H9 (cell line): ENCODE measurements around the gene SETD1A. TPM values are rescaled to one million over a fixed set of nuclear protein-coding genes. Genes with fewer than 3 reads are reported as not detected.

Experiments used
- DNase-seq: peaks from one replicate; pipeline ENCODE4 v3.0.0-alpha.2; 2017
- H2AFZ ChIP-seq: one replicate; pipeline ENCODE4 v1.6.1; 2013; ENCODE audit warnings: mild to moderate bottlenecking, low read length, control low read depth, moderate library complexity
- H2AK5ac ChIP-seq: 2 replicates; pipeline ENCODE4 v1.6.1; 2013; ENCODE audit warnings: low read length, control low read depth, mixed read lengths; ENCODE audit not compliant: insufficient read length
- H2BK120ac ChIP-seq: one replicate; pipeline ENCODE4 v1.6.1; 2013; ENCODE audit warnings: low read depth, mild to moderate bottlenecking, low read length, control low read depth, inconsistent platforms; ENCODE audit not compliant: poor library complexity, severe bottlenecking
- H2BK12ac ChIP-seq: 2 replicates; pipeline ENCODE4 v1.6.1; 2013; ENCODE audit warnings: low read length, control low read depth, mixed read lengths, low read depth; ENCODE audit not compliant: insufficient read length
- H2BK15ac ChIP-seq: 2 replicates; pipeline ENCODE4 v1.6.1; 2013; ENCODE audit warnings: low read depth, low read length, control low read depth
- H2BK20ac ChIP-seq: one replicate; pipeline ENCODE4 v1.6.1; 2013; ENCODE audit warnings: low read depth, mild to moderate bottlenecking, low read length, control low read depth, inconsistent platforms; ENCODE audit not compliant: poor library complexity, severe bottlenecking
- H2BK5ac ChIP-seq: 2 replicates; pipeline ENCODE4 v1.6.1; 2013; ENCODE audit warnings: low read length, control low read depth, mixed read lengths; ENCODE audit not compliant: insufficient read length
- H3K14ac ChIP-seq: 2 replicates; pipeline ENCODE4 v1.6.1; 2013; ENCODE audit warnings: low read length, control low read depth; ENCODE audit not compliant: insufficient read depth
- H3K18ac ChIP-seq: 2 replicates; pipeline ENCODE4 v1.6.1; 2013; ENCODE audit warnings: low read depth, mild to moderate bottlenecking, mixed read lengths, low read length, control low read depth; ENCODE audit not compliant: insufficient read length
- H3K23ac ChIP-seq: 2 replicates; pipeline ENCODE4 v1.6.1; 2013; ENCODE audit warnings: low read length, control low read depth, mixed read lengths, low read depth; ENCODE audit not compliant: insufficient read length
- H3K23me2 ChIP-seq: 2 replicates; pipeline ENCODE4 v1.6.1; 2013; ENCODE audit warnings: low read depth, mild to moderate bottlenecking, mixed read lengths, low read length, control low read depth; ENCODE audit not compliant: insufficient read length, poor library complexity, severe bottlenecking
- H3K27ac ChIP-seq: 2 replicates; pipeline ENCODE4 v1.5.1; 2013; ENCODE audit warnings: low read length, control low read depth, mixed read lengths, low read depth; ENCODE audit not compliant: insufficient read length
- H3K27me3 ChIP-seq: 2 replicates; pipeline ENCODE4 v1.6.1; 2013; ENCODE audit warnings: low read length, control low read depth, inconsistent platforms; ENCODE audit not compliant: insufficient read depth
- H3K4ac ChIP-seq: 2 replicates; pipeline ENCODE4 v1.6.1; 2013; ENCODE audit warnings: low read depth, mild to moderate bottlenecking, control low read depth, inconsistent platforms, low read length, moderate library complexity
- H3K4me1 ChIP-seq: 2 replicates; pipeline ENCODE4 v1.6.1; 2013; ENCODE audit warnings: low read length, control low read depth, inconsistent platforms; ENCODE audit not compliant: insufficient read depth
- H3K4me2 ChIP-seq: 2 replicates; pipeline ENCODE4 v1.6.1; 2013; ENCODE audit warnings: low read length, control low read depth, mixed read lengths; ENCODE audit not compliant: insufficient read length, insufficient read depth
- H3K56ac ChIP-seq: 2 replicates; pipeline ENCODE4 v1.6.1; 2013; ENCODE audit warnings: low read depth, mild to moderate bottlenecking, mixed read lengths, low read length, control low read depth; ENCODE audit not compliant: insufficient read length
- H3K79me1 ChIP-seq: 2 replicates; pipeline ENCODE4 v1.6.1; 2013; ENCODE audit warnings: low read depth, mild to moderate bottlenecking, moderate library complexity, low read length, control low read depth, inconsistent platforms; ENCODE audit not compliant: insufficient read depth, poor library complexity, severe bottlenecking
- H3K79me2 ChIP-seq: 2 replicates; pipeline ENCODE4 v1.6.1; 2013; ENCODE audit warnings: low read length, control low read depth, inconsistent platforms; ENCODE audit not compliant: insufficient read depth
- H3K9ac ChIP-seq: 2 replicates; pipeline ENCODE4 v1.6.1; 2013; ENCODE audit warnings: low read length, control low read depth, mixed read lengths; ENCODE audit not compliant: insufficient read length; ENCODE audit errors: extremely low read depth
- H3K9me3 ChIP-seq: one replicate; pipeline ENCODE4 v1.6.1; 2013; ENCODE audit warnings: low read depth, low read length, inconsistent platforms; ENCODE audit not compliant: control insufficient read depth
- H3T11ph ChIP-seq: one replicate; pipeline ENCODE4 v1.6.1; 2013; ENCODE audit warnings: mild to moderate bottlenecking, low read length, control low read depth, inconsistent platforms
- H4K20me1 ChIP-seq: one replicate; pipeline ENCODE4 v1.6.1; 2013; ENCODE audit not compliant: control insufficient read depth, insufficient read length, insufficient read depth
- H4K5ac ChIP-seq: 2 replicates; pipeline ENCODE4 v1.6.1; 2013; ENCODE audit warnings: low read depth, mild to moderate bottlenecking, mixed read lengths, low read length, control low read depth; ENCODE audit not compliant: insufficient read length
- H4K8ac ChIP-seq: replicated peaks from 2 replicates; pipeline ENCODE4 v1.6.1; 2013; ENCODE audit warnings: low read length, control low read depth, mixed read lengths, low read depth; ENCODE audit not compliant: insufficient read length
- H4K91ac ChIP-seq: 2 replicates; pipeline ENCODE4 v1.6.1; 2013; ENCODE audit warnings: low read depth, mild to moderate bottlenecking, moderate library complexity, mixed read lengths, low read length, control low read depth; ENCODE audit not compliant: insufficient read length
- H3K27ac Mint-ChIP-seq, 3 experiments: 2 replicates in 2 of 3; 3 replicates in 1 of 3; pipeline ENCODE4 v1.8.0; 2020 to 2021; ENCODE audit warnings: mixed read lengths in 3 of 3, mild to moderate bottlenecking in 1 of 3, moderate library complexity in 1 of 3
- H3K27me3 Mint-ChIP-seq: 2 replicates; pipeline ENCODE4 v1.8.0; 2021; ENCODE audit warnings: low read depth, mild to moderate bottlenecking, moderate library complexity, mixed read lengths
- H3K36me3 Mint-ChIP-seq, 3 experiments: 2 replicates in 2 of 3; 3 replicates in 1 of 3; pipeline ENCODE4 v1.8.0; 2020 to 2021; ENCODE audit warnings: low read depth in 3 of 3, mixed read lengths in 3 of 3; ENCODE audit not compliant: insufficient read depth in 1 of 3
- H3K4me1 Mint-ChIP-seq, 2 experiments: 2 replicates each; pipeline ENCODE4 v1.8.0; 2020; ENCODE audit warnings: mixed read lengths in 2 of 2
- H3K4me3 Mint-ChIP-seq, 2 experiments: 2 replicates in 1 of 2; 3 replicates in 1 of 2; pipeline ENCODE4 v1.8.0; 2020 to 2021; ENCODE audit warnings: mild to moderate bottlenecking in 2 of 2, mixed read lengths in 2 of 2, moderate library complexity in 1 of 2
- H3K9me3 Mint-ChIP-seq, 2 experiments: 2 replicates in 1 of 2; 3 replicates in 1 of 2; pipeline ENCODE4 v1.8.0; 2020; ENCODE audit warnings: mild to moderate bottlenecking in 2 of 2, mixed read lengths in 2 of 2, moderate library complexity in 1 of 2
- CTCF ChIP-seq: fragments of 200-600 bp; sonication (generic); conservative IDR thresholded peaks from 3 replicates; pipeline ENCODE4 v1.8.0; 2021; ENCODE audit warnings: antibody characterized with exemption, mild to moderate bottlenecking
- WGBS: extraction: QIAGEN DNeasy Blood & Tissue Kit; methylation state at CpG from one replicate; pipeline ENCODE4 v1.1.7; 2013; ENCODE audit warnings: missing lambda C conversion rate, low lambda C conversion rate, mixed read lengths; ENCODE audit not compliant: insufficient read length; ENCODE audit errors: extremely low coverage; 5-methylcytosine and 5-hydroxymethylcytosine counted together
- total RNA-seq: library from RNA; stranded (reverse); gene quantifications from 2 replicates; pipeline ENCODE4 v1.2.1, GENCODE V29; 2021

Gene SETD1A
- total RNA-seq, 1 experiment from 2014 or later: 36.9 TPM

GRCh38 chr16:30951750-30952149 is 5.8 kb upstream of the SETD1A start:
- Histone ChIP-seq H2BK12ac (no peak overlapping the region), H3K9me3 (no peaks in the 10 kb centered on the region), H3K4me2 (no peak overlapping the region), H4K5ac (no peak overlapping the region), H3K23ac (no peak overlapping the region), H3K4ac (no peak overlapping the region), H2BK20ac (no peak overlapping the region), H2BK15ac (no peak overlapping the region), H2BK5ac (no peak overlapping the region), H3K27me3 (no peaks in the 10 kb centered on the region), H3K18ac (no peak overlapping the region), H2AFZ (no peak overlapping the region), H4K8ac (no peak overlapping the region), H3K27ac (no peak overlapping the region), H3K9ac (no peak overlapping the region), H3K79me2 (no peaks in the 10 kb centered on the region), H4K91ac (no peak overlapping the region), H3K14ac (no peak overlapping the region), H3K56ac (no peak overlapping the region), H4K20me1 (no peaks in the 10 kb centered on the region), H2BK120ac (no peak overlapping the region), H3K23me2 (peaks cover 11% of the 10 kb centered on the region), H2AK5ac (no peak overlapping the region), H3K79me1 (no peaks in the 10 kb centered on the region), H3K4me1 (no peaks in the 10 kb centered on the region), H3T11ph (no peak overlapping the region)
- no peak for DNase-seq
- Mint-ChIP-seq H3K27me3 (peaks cover 4% of the 10 kb centered on the region; the same call in 1 of the 2 replicates), H3K4me1 (peaks cover 23% of the 10 kb centered on the region in 2 experiments), H3K4me3 (peak overlapping the region in 1 of 2 experiments; percentile 42; a peak in 1 of 5 replicates), H3K9me3 (no peaks in the 10 kb centered on the region), H3K27ac (no peak overlapping the region), H3K36me3 (peaks cover 0 to 5% (median 0%) of the 10 kb centered on the region in 3 experiments; a peak in 2 of 7 replicates)
- TF ChIP-seq CTCF: no peak
- WGBS: no CpG with 5 or more reads among the region's 3 CpGs
